OCI-LY1 (cell line): ENCODE data around the gene ZNF277.

Experiments
- CTCF ChIP-seq: fragments of 200-600 bp; sonication (generic), shearing (Covaris generic); IDR thresholded peaks from 2 replicates; pipeline ENCODE4 v1.5.1; 2017; ENCODE audit warnings: mild to moderate bottlenecking, antibody characterized with exemption, low read length, moderate library complexity, mixed read lengths
- EZH2 ChIP-seq: fragments of 200-600 bp; sonication (generic), shearing (Covaris generic); IDR thresholded peaks from 2 replicates; pipeline ENCODE4 v1.8.0; 2017; ENCODE audit warnings: borderline replicate concordance, mixed run types, mild to moderate bottlenecking, antibody characterized with exemption, low read length, moderate library complexity, mixed read lengths

GRCh38 chr7:112203365-112203739 lies 3.1 kb upstream of the ZNF277 start:
- TF ChIP-seq CTCF = no peak
- no peak for TF ChIP-seq EZH2
